Smooth muscle cell (in vitro differentiated cells): Measurements from ENCODE around the gene INPP5A. TPM values are rescaled to one million over a fixed set of nuclear protein-coding genes. Genes with fewer than 3 reads are reported as not detected.

Experiments used
- DNase-seq: peaks from one replicate; lab custom pipeline; 2025; ENCODE audit not compliant: unreplicated experiment; lab: John Stamatoyannopoulos, UW
- H2AFZ ChIP-seq: fragments of 200-600 bp; sonication (generic); 2 replicates; pipeline ENCODE4 v1.6.0; 2016; ENCODE audit warnings: antibody characterized with exemption, low read depth, mild to moderate bottlenecking
- H3F3A ChIP-seq: fragments of 200-600 bp; sonication (generic); 2 replicates; pipeline ENCODE4 v1.6.0; 2017; ENCODE audit warnings: antibody characterized with exemption, low read depth
- H3K27ac ChIP-seq: fragments of 200-600 bp; sonication (generic); 2 replicates; pipeline ENCODE4 v1.5.1; 2016; ENCODE audit warnings: low read depth, mild to moderate bottlenecking
- H3K27me3 ChIP-seq: fragments of 200-600 bp; sonication (generic); 2 replicates; pipeline ENCODE4 v1.6.1; 2016; ENCODE audit warnings: low read depth, mild to moderate bottlenecking
- H3K36me3 ChIP-seq: fragments of 200-600 bp; sonication (generic); 2 replicates; pipeline ENCODE4 v1.5.1; 2016; ENCODE audit warnings: low read depth
- H3K4me1 ChIP-seq: fragments of 200-600 bp; sonication (generic); 2 replicates; pipeline ENCODE4 v1.5.1; 2016; ENCODE audit warnings: low read depth
- H3K4me2 ChIP-seq: fragments of 200-600 bp; sonication (generic); 2 replicates; pipeline ENCODE4 v1.6.0; 2016; ENCODE audit warnings: mild to moderate bottlenecking
- H3K4me3 ChIP-seq: fragments of 200-600 bp; sonication (generic); 2 replicates; pipeline ENCODE4 v1.5.1; 2016; ENCODE audit warnings: mild to moderate bottlenecking
- H3K79me2 ChIP-seq: fragments of 200-600 bp; sonication (generic); 2 replicates; pipeline ENCODE4 v1.6.0; 2016; ENCODE audit warnings: low read depth, mild to moderate bottlenecking
- H3K9ac ChIP-seq: fragments of 200-600 bp; sonication (generic); 2 replicates; pipeline ENCODE4 v1.6.0; 2016; ENCODE audit warnings: low read depth
- H3K9me3 ChIP-seq: fragments of 200-600 bp; sonication (generic); replicated peaks from 2 replicates; pipeline ENCODE4 v1.5.1; 2016; ENCODE audit warnings: low read depth
- H4K20me1 ChIP-seq: fragments of 200-600 bp; sonication (generic); 2 replicates; pipeline ENCODE4 v1.6.0; 2016; ENCODE audit warnings: low read depth
- CTCF ChIP-seq: fragments of 200-600 bp; sonication (generic); IDR thresholded peaks from 2 replicates; pipeline ENCODE4 v1.5.1; 2017; ENCODE audit warnings: borderline replicate concordance, mild to moderate bottlenecking, antibody characterized with exemption; ENCODE audit not compliant: insufficient read depth, poor library complexity, severe bottlenecking
- WGBS: methylation state at CpG from one replicate; pipeline ENCODE4 v1.1.7; 2016; ENCODE audit warnings: low lambda C conversion rate; 5-methylcytosine and 5-hydroxymethylcytosine counted together
- polyA plus RNA-seq: library from polyadenylated mRNA; unstranded; fragments of >200 nt; fragmentation: Nextera tagmentation; extraction: Ambion mirVana; gene quantifications from 2 replicates; pipeline ENCODE4 v1.2.1, GENCODE V29; 2016
- total RNA-seq: library from RNA; depleted of rRNA; stranded (reverse); fragments of >200 nt; gene quantifications from 2 replicates; pipeline ENCODE4 v1.2.3, GENCODE V29; 2014

The INPP5A gene
- total and polyA plus RNA-seq, 2 experiments from 2014 or later = 48.0 to 55.9 TPM

GRCh38 chr10:132643709-132644526 lies 106.3 kb downstream of the INPP5A start:
- no peaks in the 10 kb centered on the region for H3K9me3 ChIP-seq
- H3K27ac ChIP-seq = no peak overlapping the region
- DNase-seq = no peak
- H4K20me1 ChIP-seq = peaks cover 99% of the 10 kb centered on the region
- H3K4me1 ChIP-seq = no peaks in the 10 kb centered on the region
- no peak overlapping the region for H2AFZ ChIP-seq
- H3K4me2 ChIP-seq = no peak overlapping the region
- no peak overlapping the region for H3K9ac ChIP-seq
- peaks cover 30% of the 10 kb centered on the region for H3K79me2 ChIP-seq
- H3F3A ChIP-seq = no peaks in the 10 kb centered on the region
- no peak for TF ChIP-seq CTCF
- WGBS = 90% methylated on average over 34 of the region's 35 CpGs
- H3K4me3 ChIP-seq = no peak overlapping the region
- no peaks in the 10 kb centered on the region for H3K36me3 ChIP-seq
- no peaks in the 10 kb centered on the region for H3K27me3 ChIP-seq

- no peak for TF ChIP-seq CTCF
These were observed 107.1 kb downstream of the INPP5A start for GRCh38 chr10:132644527-132645246.

GRCh38 chr10:132645247-132645530 lies 107.6 kb downstream of the INPP5A start:
- Histone ChIP-seq H3K4me3 (no peak overlapping the region), H2AFZ (no peak overlapping the region), H3K27me3 (no peaks in the 10 kb centered on the region), H3K36me3 (no peaks in the 10 kb centered on the region), H4K20me1 (peaks cover 99% of the 10 kb centered on the region), H3F3A (no peaks in the 10 kb centered on the region), H3K9me3 (no peaks in the 10 kb centered on the region), H3K79me2 (peaks cover 17% of the 10 kb centered on the region), H3K27ac (no peak overlapping the region), H3K4me1 (no peaks in the 10 kb centered on the region), H3K9ac (no peak overlapping the region), H3K4me2 (no peak overlapping the region)
- DNase-seq = no peak
- no peak for TF ChIP-seq CTCF
- 99% methylated on average over 9 of the region's 14 CpGs for WGBS

More at GRCh38 chr10:132644527-132645246, 107.1 kb downstream of the INPP5A start:
- WGBS = 96% methylated on average over 24 of the region's 30 CpGs
- H3K9ac ChIP-seq = no peak overlapping the region
- peaks cover 22% of the 10 kb centered on the region for H3K79me2 ChIP-seq
- H3K27ac ChIP-seq = no peak overlapping the region
- H2AFZ ChIP-seq = no peak overlapping the region
- no peak overlapping the region for H3K4me2 ChIP-seq
- H3K27me3 ChIP-seq = no peaks in the 10 kb centered on the region
- no peak for DNase-seq
- H3F3A ChIP-seq = no peaks in the 10 kb centered on the region
- peaks cover 99% of the 10 kb centered on the region for H4K20me1 ChIP-seq
- H3K4me1 ChIP-seq = no peaks in the 10 kb centered on the region
- no peaks in the 10 kb centered on the region for H3K36me3 ChIP-seq
- H3K4me3 ChIP-seq = no peak overlapping the region
- no peaks in the 10 kb centered on the region for H3K9me3 ChIP-seq
